ENCODE results near the gene MB21D2. TPM values are rescaled to one million over a fixed set of nuclear protein-coding genes. Genes with fewer than 3 reads are reported as not detected.
A peak's percentile ranks its signal among the peaks of the same experiment; 100 is the strongest.

MB21D2 gene
- total and polyA plus RNA-seq, 8 donors = 3.2 to 6.9 (median 5.7) TPM

- H3K36me3 ChIP-seq = no peaks in the 10 kb centered on the region
- H3K27ac ChIP-seq = no peak overlapping the region
- no peak for TF ChIP-seq CTCF (IDR thresholded peaks at IDR 0.05)
- DNase-seq (no peak), ATAC-seq (no peak)
- no peak overlapping the region for H3K4me3 ChIP-seq
- H3K9me3 ChIP-seq = no peaks in the 10 kb centered on the region
- no peaks in the 10 kb centered on the region for H3K27me3 ChIP-seq
- H3K4me1 ChIP-seq = peaks cover 4 to 7% of the 10 kb centered on the region in 2 donors
- intact Hi-C loops (cut with DNase I) = loop anchor here in 1 of 2 donors (10.0 kb wide), 1 partner anchor 104 kb away; no protein-coding TSS in a partner anchor
Observed at GRCh38 chr3:192821161-192821560, 96.5 kb downstream of the MB21D2 start.

- Histone ChIP-seq H3K27me3 (no peaks in the 10 kb centered on the region), H3K4me1 (peaks cover 0 to 4% of the 10 kb centered on the region in 2 donors), H3K4me3 (no peak overlapping the region), H3K9me3 (no peaks in the 10 kb centered on the region), H3K36me3 (no peaks in the 10 kb centered on the region), H3K27ac (no peak overlapping the region)
- intact Hi-C loops (cut with DNase I) = loop anchor here in 1 of 2 donors (10.0 kb wide), 1 partner anchor 105 kb away; no protein-coding TSS in a partner anchor
- DNase-seq (no peak), ATAC-seq (no peak)
- TF ChIP-seq CTCF (IDR thresholded peaks at IDR 0.05) = no peak
Observed at GRCh38 chr3:192820161-192820560, 97.5 kb downstream of the MB21D2 start.

GRCh38 chr3:192819001-192819569 lies 98.6 kb downstream of the MB21D2 start:
- Histone ChIP-seq H3K9me3 (no peaks in the 10 kb centered on the region), H3K36me3 (no peaks in the 10 kb centered on the region), H3K4me1 (peaks cover 0 to 4% of the 10 kb centered on the region in 2 donors), H3K27me3 (no peaks in the 10 kb centered on the region), H3K4me3 (no peak overlapping the region), H3K27ac (no peak overlapping the region)
- ATAC-seq = peak; percentile 66
- TF ChIP-seq CTCF (IDR thresholded peaks at IDR 0.05) = no peak
- intact Hi-C loops (cut with DNase I) = loop anchor here in 1 of 2 donors (5.0 to 10.0 kb wide), 2 partner anchors 223 to 756 kb away; no protein-coding TSS in a partner anchor
- no peak for DNase-seq

- DNase-seq (no peak), ATAC-seq (no peak)
- intact Hi-C loops (cut with DNase I) = loop anchor here in 1 of 2 donors (5.0 to 10.0 kb wide), 2 partner anchors 224 to 757 kb away; no protein-coding TSS in a partner anchor
- Histone ChIP-seq H3K9me3 (no peaks in the 10 kb centered on the region), H3K4me1 (peaks cover 0 to 4% of the 10 kb centered on the region in 2 donors), H3K27ac (no peak overlapping the region), H3K27me3 (no peaks in the 10 kb centered on the region), H3K4me3 (no peak overlapping the region), H3K36me3 (no peaks in the 10 kb centered on the region)
- TF ChIP-seq CTCF (IDR thresholded peaks at IDR 0.05) = no peak
Observed at GRCh38 chr3:192818126-192818525, 99.5 kb downstream of the MB21D2 start.

GRCh38 chr3:192817506-192817905 lies 100.2 kb downstream of the MB21D2 start:
- no peak for TF ChIP-seq CTCF (IDR thresholded peaks at IDR 0.05)
- intact Hi-C loops (cut with DNase I) = loop anchor here in 1 of 2 donors (5.0 to 10.0 kb wide), 2 partner anchors 225 to 757 kb away; no protein-coding TSS in a partner anchor
- DNase-seq = no peak
- Histone ChIP-seq H3K4me1 (peaks cover 0 to 4% of the 10 kb centered on the region in 2 donors), H3K9me3 (no peaks in the 10 kb centered on the region), H3K36me3 (no peaks in the 10 kb centered on the region), H3K4me3 (no peak overlapping the region), H3K27me3 (no peaks in the 10 kb centered on the region), H3K27ac (no peak overlapping the region)
- no peak for ATAC-seq

Measured in left lung (tissue), 10 donors.